UCSD-AML1 (cell line): Measurements from ENCODE around the gene THOC5.
A peak's percentile ranks its signal among the peaks of the same experiment; 100 is the strongest.

ENCODE experiments used
- DNase-seq: peaks from one replicate; lab custom pipeline; 2025; ENCODE audit not compliant: unreplicated experiment; lab: John Stamatoyannopoulos, UW

The THOC5 gene

DNA sequence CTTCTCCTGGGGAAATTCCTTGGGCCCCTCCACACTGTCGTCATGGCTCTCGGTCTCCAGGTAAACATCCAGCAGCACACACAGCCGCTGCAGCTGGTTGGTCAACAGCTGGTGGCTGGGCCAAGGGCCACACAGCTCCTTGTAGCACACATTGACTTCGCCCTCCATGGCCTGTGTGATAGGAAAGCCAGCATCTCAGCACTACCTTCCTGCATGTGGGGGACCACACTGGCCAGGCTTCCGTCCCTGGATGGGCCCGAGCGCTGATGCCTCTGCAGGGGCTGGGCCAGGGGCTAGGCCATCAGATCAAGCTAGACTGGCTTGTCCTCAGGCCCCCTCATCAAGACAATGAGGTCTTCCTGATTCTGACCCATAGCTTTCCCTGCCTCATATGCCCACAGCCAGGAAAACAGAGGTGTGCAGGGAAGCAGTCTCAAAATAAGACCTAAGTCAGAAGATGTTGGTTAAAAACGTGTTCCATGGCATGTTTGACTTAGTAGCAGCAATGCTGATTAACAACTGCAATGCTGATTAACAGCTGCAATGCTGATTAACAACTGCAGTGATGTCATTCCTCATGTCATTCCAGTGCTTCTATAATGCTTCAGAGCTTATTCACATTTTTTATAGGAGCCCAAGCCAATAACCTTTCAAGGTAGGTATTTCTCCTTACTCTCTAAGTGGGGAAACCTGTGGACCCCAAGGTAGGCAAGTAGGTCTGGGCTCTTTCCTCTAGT is 42.3 kb downstream of the THOC5 start:
- DNase-seq, result no peak

GRCh38 chr22:29510542-29510941 is 43.0 kb downstream of the THOC5 start:
- DNase-seq, result no peak

DNA sequence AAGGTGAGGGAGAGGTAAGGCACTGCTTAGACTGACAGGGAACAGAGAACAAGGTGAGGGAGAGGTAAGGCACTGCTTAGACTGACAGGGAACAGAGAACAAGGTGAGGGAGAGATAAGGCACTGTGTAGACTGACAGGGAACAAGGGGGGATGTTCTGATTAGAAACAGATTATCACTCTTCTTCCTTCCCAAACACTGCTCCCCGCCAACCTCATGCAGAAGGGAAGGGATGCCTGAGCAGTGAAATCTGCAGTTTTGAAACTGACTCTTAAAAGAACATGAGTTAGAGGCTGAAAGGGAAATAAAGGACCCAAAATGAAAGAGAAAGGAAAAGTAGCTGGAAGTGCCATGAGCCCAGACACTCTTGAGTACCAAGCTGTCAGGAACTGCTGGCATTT is 43.7 kb downstream of the THOC5 start:
- no peak for DNase-seq

DNA sequence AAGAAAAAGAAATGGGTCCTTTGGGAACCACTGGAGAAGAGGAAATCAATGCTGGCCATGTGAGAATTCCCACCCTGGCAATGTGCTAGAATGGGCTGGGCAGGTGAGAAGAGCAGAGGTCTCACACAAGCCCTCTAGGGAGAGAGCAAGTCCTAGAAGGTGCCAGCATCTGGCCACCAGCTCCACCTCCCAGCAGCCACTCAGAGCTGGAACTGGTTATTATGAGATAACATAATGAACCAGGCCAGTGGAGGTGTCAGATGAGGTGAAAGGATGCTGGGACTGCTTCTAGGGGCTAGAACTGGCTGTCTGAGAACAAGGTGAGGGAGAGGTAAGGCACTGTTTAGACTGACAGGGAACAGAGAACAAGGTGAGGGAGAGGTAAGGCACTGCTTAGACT is 44.3 kb downstream of the THOC5 start:
- no peak for DNase-seq

DNA sequence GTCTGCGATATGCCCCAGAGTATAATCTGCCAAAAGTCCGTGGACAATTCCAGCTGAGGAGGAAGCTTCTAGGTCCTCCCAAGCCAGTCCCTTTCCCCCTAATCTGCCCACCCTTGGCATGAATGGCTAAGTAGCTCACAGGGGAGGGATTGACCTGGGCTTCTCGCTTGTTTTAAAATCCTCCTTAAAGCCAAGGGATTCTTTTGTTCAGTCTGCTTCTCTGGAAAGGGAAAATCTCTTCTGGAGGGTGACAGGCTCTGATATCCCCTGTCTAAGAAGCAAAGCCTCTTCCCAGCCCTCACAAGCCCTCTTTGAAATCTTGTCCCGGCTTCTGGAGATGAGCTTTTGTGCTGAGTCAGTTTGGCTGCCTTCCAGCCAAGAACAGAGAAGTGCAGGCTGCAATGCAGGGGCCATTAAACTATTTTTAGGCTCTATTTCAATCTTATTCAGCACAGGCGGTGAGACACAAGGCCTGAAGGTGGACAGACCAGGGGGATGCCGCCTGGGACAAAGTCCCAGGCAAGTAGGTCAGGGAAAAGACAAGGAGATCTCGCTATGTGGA is 49.7 kb downstream of the THOC5 start:
- no peak for DNase-seq

DNA sequence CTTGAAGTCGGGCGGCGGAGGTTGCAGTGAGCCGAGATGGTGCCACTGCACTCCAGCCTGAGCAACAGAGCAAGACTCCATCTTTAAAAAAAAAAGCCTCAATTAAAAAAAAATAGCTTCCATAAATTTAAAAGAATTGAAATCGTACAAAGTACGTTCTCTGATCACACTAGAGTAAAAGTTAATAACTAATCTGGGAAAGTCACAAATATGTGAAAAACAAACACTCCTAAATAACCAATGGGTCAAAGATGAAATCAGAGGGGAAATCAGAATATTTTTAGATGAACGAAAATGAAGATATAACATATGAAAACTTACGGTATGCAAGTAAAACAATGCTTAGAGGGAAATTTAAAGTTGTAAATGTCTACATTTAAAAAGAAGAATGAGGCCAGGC is 53.7 kb downstream of the THOC5 start:
- DNase-seq, result no peak

GRCh38 chr22:29493636-29494035 is 59.9 kb downstream of the THOC5 start:
- DNase-seq, result no peak

GRCh38 chr22:29491012-29491411 is 62.5 kb downstream of the THOC5 start:
- DNase-seq, result no peak

DNA sequence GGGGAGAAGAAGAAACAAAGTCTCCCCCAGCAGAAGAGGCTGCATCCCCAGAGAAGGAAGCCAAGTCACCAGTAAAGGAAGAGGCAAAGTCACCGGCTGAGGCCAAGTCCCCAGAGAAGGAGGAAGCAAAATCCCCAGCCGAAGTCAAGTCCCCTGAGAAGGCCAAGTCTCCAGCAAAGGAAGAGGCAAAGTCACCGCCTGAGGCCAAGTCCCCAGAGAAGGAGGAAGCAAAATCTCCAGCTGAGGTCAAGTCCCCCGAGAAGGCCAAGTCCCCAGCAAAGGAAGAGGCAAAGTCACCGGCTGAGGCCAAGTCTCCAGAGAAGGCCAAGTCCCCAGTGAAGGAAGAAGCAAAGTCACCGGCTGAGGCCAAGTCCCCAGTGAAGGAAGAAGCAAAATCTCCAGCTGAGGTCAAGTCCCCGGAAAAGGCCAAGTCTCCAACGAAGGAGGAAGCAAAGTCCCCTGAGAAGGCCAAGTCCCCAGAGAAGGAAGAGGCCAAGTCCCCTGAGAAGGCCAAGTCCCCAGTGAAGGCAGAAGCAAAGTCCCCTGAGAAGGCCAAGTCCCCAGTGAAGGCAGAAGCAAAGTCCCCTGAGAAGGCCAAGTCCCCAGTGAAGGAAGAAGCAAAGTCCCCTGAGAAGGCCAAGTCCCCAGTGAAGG is 64.3 kb downstream of the THOC5 start:
- peak; percentile 50 for DNase-seq

GRCh38 chr22:29487426-29487986 is 66.1 kb downstream of the THOC5 start:
- DNase-seq, result no peak

GRCh38 chr22:29485448-29485847 is 68.1 kb downstream of the THOC5 start:
- no peak for DNase-seq

- no peak for DNase-seq
Measured at GRCh38 chr22:29484642-29485041, 68.9 kb downstream of the THOC5 start.

DNA sequence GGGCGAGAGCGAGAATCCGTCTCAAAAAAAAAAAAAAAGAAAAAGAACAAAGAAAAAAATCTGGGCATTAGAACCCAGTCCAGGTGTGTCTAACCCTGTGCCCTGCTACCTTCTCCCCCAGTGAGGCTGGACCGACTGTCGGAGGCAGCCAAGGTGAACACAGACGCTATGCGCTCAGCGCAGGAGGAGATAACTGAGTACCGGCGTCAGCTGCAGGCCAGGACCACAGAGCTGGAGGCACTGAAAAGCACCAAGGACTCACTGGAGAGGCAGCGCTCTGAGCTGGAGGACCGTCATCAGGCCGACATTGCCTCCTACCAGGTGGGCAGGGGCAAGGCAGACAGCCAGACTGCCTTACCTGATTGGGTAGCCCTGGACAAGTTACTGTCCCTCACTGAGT is 70.3 kb downstream of the THOC5 start:
- DNase-seq, result no peak

DNA sequence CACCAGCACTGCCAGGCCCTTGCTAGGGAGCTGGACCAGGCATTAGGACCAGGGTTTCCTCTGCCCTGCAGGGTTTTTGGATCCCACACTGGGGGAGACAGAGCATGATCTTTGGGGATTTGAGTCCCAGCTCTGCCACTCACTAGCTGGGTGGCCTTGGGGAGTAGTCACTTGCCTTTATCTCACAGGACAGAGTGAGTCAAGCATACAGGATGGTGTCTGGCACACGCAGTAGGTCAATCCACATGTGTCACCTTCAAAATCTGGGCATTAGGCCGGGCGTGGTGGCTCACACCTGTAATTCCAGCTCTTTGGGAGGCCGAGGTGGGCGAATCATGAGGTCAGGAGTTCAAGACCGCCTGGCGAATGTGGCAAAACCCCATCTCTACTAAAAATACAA is 70.8 kb downstream of the THOC5 start:
- no peak for DNase-seq

DNA sequence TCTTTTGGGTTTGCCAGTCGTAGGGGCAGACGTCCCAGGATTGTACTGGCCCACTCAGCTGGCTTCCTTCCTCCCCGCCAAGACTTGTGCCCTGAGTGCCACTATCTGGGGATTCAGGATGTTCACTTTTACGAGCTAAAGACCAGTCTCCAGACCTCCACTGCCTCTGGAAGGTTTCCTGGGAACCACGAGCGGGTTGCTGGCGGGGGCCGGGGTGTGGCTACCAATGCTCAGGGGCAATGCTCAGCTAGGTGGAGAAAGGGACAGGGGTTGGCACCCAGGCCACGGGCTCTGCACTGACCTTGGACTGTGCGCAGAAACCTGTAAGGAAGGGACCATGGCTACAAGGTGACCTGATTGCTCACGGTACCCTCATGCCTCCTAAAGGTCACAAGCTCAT is 71.3 kb downstream of the THOC5 start:
- DNase-seq, result no peak

GRCh38 chr22:29481265-29482000 is 72.1 kb downstream of the THOC5 start:
- no peak for DNase-seq

GRCh38 chr22:29480512-29481264 is 72.9 kb downstream of the THOC5 start:
- no peak for DNase-seq

GRCh38 chr22:29480262-29480511 is 73.4 kb downstream of the THOC5 start:
- no peak for DNase-seq

- DNase-seq, result no peak
Measured at GRCh38 chr22:29479417-29480261, 73.9 kb downstream of the THOC5 start, which contains the start of gene NEFH. Gene NEFH, plus strand, starts transcription at chr22:29480218. Its CDS starts 45 bp downstream, at chr22:29480263.
